Left colon (tissue), 2 donors: Measurements from ENCODE around the gene CLDN34. TPM values are rescaled to one million over a fixed set of nuclear protein-coding genes. Genes with fewer than 3 reads are reported as not detected.

Experiments
- ATAC-seq: fragments of 200-7000 bp; cut with Tn5 transposase; one replicate; pipeline ENCODE4 v1.9.1; 2020; ENCODE audit warnings: mild to moderate bottlenecking, moderate library complexity
- DNase-seq, 2 donors: peaks; one replicate each; pipeline ENCODE4 v3.0.0-alpha.2; 2020
- intact Hi-C, 2 donors: fragments of 100-400 bp; cut with DNase I in 1 of 2; cut with micrococcal nuclease in 1 of 2; formaldehyde crosslinking; loops; one replicate each; pipeline versions ENCODE4 v1.11.2 to v1.14.0; 2022; cut with DNase I, micrococcal nuclease
- total RNA-seq, 2 donors: library from RNA; stranded (reverse); fragmentation: NEBNext Ultra II Directional; extraction: Animal tissue kit (Norgen Biotek cat#: 25700); gene quantifications; one replicate each; pipeline ENCODE4 v1.2.1, GENCODE V29; 2021
- donor health status: DM: no; HTN: no; CAD: no.
- donor health status: DM: yes; HTN: yes; CAD: no.

Gene CLDN34
- total RNA-seq, 2 donors from 2014 or later, result 0.89 to 1.1 TPM

DNA sequence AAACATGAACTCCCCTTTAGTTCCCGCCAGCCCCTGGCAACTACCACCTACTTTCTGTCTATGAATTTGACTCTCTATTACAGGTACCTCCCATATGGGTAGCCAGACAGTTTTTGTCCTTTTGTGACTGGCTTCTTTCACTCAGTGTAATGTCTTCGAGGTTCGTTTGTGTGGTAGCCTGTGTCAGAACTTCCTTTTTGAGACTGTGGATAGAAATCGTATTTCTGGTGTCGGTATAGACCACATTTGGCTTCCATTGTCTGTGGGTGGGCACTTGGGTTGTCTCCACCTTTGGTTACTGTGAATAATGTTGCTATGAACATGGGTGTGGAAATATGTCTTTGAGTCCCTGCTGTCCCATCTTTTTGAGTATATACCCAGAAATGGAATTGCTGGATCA is 5.4 kb upstream of the CLDN34 start:
- intact Hi-C loops, result no loop called here
- no peak for DNase-seq
- ATAC-seq, result no peak

DNA sequence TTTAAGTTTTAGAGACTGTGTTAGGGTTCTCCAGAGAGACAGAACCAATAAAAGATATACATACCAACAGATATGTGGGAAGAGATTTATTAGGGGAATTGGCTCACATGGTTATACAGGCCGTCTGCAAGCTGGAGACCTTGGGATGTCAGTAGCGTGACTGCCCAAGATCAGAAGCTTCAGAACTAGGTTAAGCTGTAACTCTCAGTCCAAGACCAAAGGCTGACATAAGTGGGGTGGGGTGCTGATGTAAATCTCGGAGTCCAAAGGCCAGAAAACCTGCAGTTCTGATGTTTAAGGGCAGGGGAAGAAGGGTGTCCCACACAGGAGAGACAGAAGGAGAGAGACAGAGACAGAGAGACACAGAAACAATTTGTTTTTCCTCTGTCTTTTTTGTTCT is 10.5 kb downstream of the CLDN34 start:
- intact Hi-C loops, result no loop called here
- no peak for DNase-seq
- ATAC-seq, result peak; percentile 82

DNA sequence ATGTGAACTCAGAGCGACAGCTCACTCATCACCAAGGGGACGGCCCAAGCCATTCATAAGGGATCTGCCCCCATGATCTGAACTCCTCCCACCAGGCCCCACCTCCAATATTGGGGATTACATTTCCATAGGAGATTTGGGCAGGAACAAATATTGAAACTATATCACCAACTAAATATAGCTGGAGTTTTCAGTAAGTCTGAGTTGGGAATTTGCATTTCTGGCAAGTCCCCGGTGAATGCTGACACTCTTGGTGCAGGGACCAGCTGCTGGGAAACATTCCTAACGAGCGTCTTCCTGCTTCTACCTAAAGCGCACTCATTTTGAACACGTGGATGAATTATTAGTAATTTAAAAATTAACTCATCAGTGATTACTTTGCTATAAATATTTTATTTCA is 13.2 kb downstream of the CLDN34 start:
- intact Hi-C loops, result no loop called here
- ATAC-seq, result no peak
- no peak for DNase-seq

DNA sequence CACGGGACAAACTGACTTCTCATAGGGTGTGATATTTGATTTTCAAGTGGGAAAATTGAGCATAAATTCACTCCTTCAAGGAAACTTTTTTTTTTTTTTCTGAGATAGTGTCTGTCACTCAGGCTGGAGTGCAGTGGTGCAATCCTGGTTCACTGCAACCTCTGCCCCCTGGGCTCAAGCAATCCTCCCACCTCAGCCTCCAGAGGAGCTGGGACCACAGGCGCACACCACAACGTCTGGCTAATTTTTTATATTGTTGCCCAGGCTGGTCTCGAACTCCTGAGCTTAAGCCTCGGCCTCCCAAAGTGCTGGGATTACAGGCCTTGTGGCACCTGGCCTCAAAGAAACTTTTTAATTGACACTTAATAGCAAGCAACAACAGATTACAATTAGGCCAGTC is 13.8 kb downstream of the CLDN34 start:
- no peak for ATAC-seq
- intact Hi-C loops, result no loop called here

DNA sequence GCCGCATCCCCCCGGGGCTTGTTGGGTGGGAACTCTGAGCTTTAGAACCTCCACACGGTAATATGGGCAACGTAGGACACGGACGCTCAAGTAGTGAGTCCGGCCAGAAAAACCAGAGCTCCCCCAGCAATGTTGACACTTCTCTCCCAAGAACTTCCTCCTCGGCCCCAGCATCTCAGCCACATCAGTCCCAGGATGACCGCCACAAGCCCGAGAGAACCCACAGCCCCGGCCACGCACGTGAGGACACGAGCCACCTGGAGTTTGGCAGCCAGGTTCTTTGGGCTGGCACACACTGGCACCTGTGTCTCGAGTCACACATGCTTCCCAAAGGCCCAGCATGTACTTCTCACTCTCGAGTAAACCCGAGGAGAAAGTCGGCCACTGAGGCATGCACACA is 16.3 kb downstream of the CLDN34 start:
- ATAC-seq (no peak), DNase-seq (no peak)
- intact Hi-C loops, result no loop called here

More for the DNA sequence above, 13.8 kb downstream of the CLDN34 start:
- DNase-seq, result no peak

DNA sequence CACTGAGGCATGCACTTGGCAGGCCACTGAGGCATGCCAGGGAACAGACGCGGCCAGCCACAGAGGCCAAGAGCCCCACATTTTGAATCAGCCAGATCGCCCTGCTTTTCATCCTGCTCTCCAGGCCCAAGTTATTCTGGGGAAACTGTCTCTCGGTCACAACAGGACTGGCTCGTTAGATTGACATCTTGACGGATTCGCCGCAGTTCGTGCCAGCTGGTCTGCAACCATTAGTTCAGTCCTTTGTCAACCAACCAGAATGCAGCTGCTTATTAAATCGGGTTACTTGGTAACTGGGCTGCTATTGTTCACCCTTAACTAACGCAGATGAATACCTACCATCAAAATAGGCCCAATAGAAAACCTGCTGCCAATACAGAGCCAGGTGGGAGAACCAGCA is 16.7 kb downstream of the CLDN34 start:
- intact Hi-C loops, result no loop called here
- no peak for ATAC-seq
- no peak for DNase-seq

DNA sequence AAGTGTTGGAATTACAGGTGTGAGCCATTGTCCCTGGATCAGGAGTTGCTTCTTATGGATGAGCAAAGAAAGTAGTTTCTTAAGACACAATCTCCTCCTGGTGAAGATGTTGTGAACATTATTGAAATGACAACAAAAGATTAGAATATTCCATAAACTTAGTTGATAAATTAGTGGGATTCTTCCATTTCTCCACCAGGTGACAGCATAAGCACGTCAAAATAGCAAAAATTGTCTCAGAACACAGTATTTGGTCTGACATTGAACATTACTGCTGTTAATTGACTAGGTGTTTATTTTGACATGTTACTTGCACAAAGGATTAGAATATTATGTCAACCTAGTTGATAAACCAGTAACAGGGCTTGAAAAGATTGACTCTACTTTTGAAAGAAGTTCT is 21.6 kb downstream of the CLDN34 start:
- DNase-seq (no peak), ATAC-seq (no peak)
- intact Hi-C loops, result no loop called here

DNA sequence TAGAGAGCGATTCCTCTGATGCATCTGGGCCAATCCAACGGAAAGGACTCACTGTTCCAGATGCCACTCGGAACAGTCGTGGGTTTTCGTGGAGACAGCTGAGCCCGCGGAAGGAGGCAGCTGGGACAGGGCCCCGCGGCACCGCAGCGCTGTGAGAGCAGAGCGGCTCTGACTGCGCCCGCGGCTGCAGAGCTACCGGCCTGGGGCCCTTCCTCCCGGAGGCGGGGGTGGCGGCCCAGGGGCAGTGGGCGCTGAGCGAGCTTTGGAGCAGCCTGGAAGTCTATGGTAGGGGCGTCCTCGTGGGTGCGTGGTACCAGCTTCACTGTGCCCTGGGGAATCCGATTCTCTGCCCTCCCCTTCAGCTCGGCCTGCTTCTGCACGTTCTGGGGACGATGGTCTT is 24.9 kb downstream of the CLDN34 start:
- intact Hi-C loops, result loop anchor here in 1 of 2 donors (10.0 kb wide), 1 partner anchor 123 kb away; no protein-coding TSS in a partner anchor
- no peak for ATAC-seq
- DNase-seq, result no peak

DNA sequence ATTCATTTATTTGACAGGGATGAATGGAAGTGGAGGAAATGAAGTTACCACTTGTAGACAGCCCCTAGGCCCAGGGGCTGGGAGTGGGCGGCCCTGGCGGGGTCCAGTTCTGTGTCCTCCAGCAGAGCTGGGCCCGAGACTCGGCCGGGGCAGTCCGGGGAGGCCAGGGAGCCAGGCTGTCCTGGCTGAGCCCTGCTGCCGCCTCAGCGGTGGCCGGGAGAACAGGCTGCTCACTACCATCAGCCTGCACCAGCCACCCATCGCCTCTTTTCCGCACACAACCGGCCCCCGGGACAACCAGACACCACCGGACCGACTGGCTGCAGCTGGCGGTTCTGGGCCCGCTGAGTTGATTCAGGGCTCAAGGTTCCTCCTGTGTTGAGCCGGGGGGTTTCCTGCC is 25.6 kb downstream of the CLDN34 start:
- DNase-seq, result no peak
- intact Hi-C loops, result loop anchor here in 1 of 2 donors (10.0 kb wide), 1 partner anchor 122 kb away; no protein-coding TSS in a partner anchor
- ATAC-seq, result no peak

DNA sequence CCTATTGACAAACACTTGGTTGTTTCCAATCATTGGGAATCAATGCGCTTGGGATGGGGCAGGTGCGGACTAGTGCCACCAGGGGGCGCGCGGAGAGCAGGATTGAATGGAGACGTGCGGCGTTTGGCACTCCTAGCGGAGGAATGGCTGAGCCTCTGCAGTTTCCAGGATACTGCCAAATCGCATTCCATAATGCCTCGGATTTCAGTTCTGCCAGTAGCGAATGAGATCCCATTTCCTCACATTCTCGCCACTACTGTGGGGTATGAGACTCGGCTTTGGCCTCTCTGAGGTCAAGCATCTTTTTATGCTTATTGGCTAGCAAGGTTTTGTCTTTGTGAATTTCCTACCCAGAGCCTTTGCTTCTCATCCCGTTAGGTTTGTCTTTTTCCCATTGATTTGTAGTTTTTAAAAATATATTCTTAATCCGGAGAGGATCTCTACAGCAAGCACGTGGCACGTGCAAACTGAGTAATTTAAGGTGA is 28.7 kb downstream of the CLDN34 start:
- ATAC-seq, result peak; percentile 93
- intact Hi-C loops, result loop anchor here (5.0 to 10.0 kb wide), 2 partner anchors 119 to 121 kb away; no protein-coding TSS in a partner anchor
- DNase-seq, result peak; percentile 72 to 90

DNA sequence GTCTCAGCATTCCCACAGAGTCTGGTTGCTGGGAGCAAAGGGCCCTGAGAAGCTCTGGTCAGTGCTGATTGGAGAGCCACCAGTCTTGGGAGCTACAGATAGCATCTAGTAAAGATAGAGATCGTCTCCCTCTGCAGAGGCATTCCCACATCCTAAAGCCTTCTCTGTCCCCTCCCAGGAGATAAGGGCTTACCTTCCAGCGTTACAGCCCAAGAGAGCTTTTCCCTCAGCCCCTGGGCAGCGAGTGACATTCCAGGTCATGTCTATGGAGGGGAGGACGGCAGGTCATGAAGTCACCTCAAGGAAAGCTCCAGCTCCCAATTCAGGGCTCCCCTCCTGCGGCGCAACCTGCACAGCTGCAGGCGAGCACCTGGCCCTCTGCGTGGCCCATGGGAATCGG is 29.9 kb downstream of the CLDN34 start:
- intact Hi-C loops, result loop anchor here (5.0 to 10.0 kb wide), 2 partner anchors 118 to 120 kb away; no protein-coding TSS in a partner anchor
- ATAC-seq (no peak), DNase-seq (no peak)

DNA sequence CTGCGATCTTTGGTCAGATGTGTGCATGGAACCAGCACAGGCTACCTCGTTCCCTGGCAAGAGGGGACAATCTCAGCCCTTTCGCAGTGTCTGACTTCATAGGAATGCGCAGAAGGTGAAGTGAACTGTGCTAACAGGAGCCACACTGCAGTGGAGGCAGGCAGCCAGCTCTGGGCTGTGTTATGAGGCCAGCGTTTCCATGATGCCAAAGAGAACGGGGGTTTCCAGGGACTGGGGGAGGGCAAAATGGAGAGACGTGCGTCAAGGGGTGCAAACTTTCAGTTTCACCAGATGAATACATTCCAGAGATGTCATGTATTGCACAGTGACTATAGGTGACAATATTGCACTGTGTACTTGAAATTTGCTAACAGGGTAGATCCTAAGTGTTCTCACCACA is 30.4 kb downstream of the CLDN34 start:
- ATAC-seq (no peak), DNase-seq (no peak)
- intact Hi-C loops, result loop anchor here (5.0 to 10.0 kb wide), 2 partner anchors 117 to 120 kb away; no protein-coding TSS in a partner anchor

DNA sequence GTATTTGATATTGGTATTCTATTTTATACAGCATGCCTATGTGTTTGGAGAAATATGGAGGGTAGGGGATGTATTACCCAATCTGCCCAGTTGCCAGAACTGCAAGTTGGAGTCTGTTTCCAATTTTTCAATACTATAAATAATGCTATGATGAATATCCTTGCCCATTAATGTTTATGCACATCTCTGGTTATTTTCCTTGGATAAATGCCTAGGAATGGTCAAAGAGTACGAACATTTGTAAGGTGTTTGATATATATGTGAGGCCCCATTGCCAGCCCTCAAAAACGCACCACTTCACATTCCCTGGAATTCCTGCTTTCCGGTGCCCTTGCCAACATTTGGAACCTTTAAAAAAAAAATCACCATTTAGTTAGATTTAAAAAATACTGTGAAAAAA is 34.3 kb downstream of the CLDN34 start:
- intact Hi-C loops, result no loop called here
- ATAC-seq (no peak), DNase-seq (no peak)

DNA sequence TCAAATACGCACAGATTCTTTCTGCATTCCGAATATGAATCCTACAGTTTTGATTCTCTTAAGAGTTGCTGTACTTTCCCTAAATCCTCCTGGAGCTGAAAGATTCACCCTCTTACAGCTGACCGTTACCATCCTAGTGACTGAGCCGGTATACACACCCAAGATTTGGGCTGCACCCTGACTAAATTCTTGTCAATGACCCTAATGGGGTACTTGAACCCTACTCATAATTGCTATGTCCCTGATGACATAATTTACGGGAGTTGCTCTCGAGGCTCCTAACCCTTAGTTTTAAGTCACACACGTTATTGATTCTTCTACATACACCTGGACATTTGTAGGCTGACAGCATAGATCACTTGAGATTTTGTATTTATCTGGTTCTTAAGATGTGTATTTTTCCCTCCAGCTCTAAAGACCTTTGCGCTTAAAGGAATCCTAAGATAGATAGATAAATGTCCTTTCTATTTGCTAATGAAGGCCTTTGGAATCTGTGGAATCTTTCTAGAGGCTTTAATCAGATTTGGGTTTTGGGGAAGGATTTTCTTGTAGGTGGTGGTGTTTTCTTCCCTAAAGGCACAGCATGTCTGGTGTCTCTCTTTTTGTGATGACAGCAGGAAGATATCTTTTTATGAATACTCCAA is 37.8 kb downstream of the CLDN34 start:
- DNase-seq (no peak), ATAC-seq (no peak)
- intact Hi-C loops, result no loop called here

DNA sequence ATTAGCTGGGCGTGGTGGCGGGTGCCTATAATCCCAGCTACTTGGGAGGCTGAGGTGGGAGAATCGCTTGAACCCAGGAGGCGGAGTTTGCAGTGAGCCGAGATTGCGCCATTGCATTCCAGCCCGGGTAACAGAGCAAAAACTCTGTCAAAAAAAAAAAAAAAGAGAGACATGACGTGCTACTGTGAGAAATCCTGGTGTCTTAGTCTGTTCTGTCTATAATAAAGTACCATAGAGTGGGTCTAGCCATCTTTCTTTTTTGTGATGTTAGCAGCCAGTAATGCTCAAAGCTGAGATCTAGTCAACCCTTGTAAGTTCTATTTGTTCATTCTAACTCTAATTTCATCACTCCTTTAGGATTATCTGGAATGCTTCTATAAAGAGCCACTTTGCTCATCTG is 38.9 kb downstream of the CLDN34 start:
- ATAC-seq (no peak), DNase-seq (no peak)
- intact Hi-C loops, result no loop called here

DNA sequence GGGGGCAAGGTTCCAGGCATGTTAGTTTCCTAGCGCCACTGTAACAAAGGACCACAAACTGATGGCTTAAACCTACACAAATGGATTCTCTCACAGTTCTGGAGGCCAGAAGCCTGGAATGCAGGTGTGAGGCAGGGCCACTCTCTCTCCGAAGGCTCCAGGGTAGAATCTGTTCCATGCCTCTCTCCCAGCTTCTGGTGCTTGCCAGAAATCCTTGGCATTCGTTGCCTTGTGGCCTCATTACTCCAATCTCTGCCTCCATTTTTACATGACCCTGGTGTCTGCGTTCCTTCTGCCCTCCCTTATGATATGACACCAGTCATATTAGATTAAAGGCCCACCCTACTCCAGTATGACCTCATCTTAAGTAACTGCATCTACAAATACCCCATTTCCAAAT is 39.6 kb downstream of the CLDN34 start:
- DNase-seq (no peak), ATAC-seq (no peak)
- intact Hi-C loops, result no loop called here

DNA sequence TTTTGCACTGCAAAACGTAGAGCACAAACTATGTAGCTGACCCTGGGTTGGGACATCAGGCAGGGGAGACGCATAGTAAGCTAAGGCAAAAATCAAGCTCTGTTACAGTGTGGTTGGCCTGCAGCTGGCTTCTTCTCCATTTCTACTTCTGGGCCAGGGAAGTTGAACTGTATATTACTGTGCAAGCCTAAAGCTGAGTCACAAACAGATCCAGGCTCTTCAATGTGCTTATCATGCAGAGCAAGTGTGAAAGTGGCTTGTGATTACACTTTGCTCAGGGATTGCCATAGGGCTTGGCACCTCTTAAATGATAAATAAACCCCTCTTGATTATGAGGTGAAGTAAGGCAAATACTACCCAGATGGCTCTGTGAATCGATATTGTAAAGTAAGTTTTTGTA is 40.5 kb downstream of the CLDN34 start:
- ATAC-seq (no peak), DNase-seq (no peak)
- intact Hi-C loops, result no loop called here

DNA sequence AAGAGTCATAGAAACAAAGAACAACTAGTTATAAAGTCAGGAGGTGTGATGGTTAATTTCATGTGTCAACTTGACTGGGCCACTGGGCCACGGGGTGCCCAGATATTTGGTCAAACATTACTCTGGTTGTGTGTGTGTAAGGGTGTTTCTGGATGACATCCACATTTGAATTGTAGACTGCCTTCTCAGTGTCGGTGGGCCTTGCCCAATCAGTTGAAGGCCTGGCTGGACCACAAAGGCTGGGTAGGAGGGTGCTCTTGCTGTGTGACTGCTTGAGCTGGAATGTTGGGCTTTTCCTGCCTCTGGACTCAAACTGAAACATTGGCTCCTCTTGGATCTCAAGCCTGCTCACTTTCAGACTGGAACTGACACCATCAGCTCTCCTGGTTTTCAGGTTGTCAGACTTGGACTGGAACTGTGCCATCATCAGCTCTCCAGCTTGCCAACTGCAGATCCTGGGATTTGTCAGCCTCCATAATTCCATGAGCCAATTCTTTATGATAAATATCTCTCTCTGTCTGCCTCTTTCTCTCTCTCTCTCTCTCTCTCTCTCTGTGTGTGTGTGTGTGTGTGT is 41.4 kb downstream of the CLDN34 start:
- DNase-seq, result no peak
- ATAC-seq, result no peak
- intact Hi-C loops, result no loop called here

DNA sequence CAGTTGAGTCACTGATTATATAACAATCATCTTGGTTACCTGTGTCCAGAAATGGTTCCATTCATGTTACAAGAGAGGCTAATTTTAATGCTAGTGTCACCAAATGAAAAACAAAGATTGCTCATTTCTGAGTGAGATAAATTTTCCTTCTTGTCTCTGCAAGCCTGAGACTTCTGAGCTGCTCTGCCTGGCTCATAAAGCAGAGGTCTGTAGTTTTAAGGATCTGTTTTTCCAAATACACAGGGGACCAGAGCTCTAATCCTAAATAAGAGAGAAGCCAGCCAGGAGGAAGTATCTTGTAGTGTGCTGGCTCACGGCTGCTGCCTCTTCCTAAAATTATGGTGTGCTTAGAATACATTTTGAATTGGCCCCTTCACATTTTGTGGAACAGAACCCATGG is 42.6 kb downstream of the CLDN34 start:
- ATAC-seq (no peak), DNase-seq (no peak)
- intact Hi-C loops, result loop anchor here in 1 of 2 donors (5.0 kb wide), 1 partner anchor 98 kb away; no protein-coding TSS in a partner anchor

DNA sequence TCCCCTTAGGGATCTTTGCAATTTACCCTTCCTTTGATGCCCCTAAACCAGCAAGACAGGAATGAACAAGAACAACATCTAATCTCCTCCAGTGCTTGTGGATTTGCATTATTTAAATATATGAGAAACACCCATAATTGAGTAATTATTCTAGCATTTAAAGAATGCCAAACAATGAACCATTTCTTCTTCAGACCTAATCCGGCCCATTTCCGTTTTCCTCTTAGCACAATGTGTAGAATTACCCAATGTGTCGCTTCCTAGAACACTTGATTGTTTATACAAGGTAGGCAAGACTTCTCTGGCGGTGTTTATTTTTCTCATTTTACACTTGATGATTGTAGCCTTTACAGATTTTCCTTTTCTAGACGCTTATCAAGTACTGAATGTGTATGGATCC is 43.5 kb downstream of the CLDN34 start:
- intact Hi-C loops, result loop anchor here in 1 of 2 donors (5.0 kb wide), 1 partner anchor 97 kb away; no protein-coding TSS in a partner anchor
- DNase-seq (no peak), ATAC-seq (no peak)
